ACHN (cell line): ENCODE data around the gene LPCAT1.

Experiments
- DNase-seq: peaks from one replicate; pipeline ENCODE4 v3.0.0-alpha.2; 2015
- in situ Hi-C: cut with HindIII; loops from 2 replicates; pipeline ENCODE4 v1.10.0; 2017; ENCODE audit warnings: low sequenced_read_pairs, low pct_ligation_motif_present, low pct_unique_long_range_greater_than_20kb

The LPCAT1 gene

GRCh38 chr5:1489754-1490153, 34.0 kb downstream of the LPCAT1 start:
- in situ Hi-C loops, result no loop called here
- no peak for DNase-seq

- in situ Hi-C loops, result no loop called here
- peak; percentile 5 for DNase-seq
Observed at GRCh38 chr5:1488882-1489680, 34.7 kb downstream of the LPCAT1 start.

GRCh38 chr5:1487079-1487764, 36.5 kb downstream of the LPCAT1 start:
- DNase-seq, result no peak
- in situ Hi-C loops, result no loop called here

GRCh38 chr5:1486271-1486670, 37.5 kb downstream of the LPCAT1 start:
- DNase-seq, result no peak
- in situ Hi-C loops, result no loop called here

GRCh38 chr5:1485579-1486118, 38.1 kb downstream of the LPCAT1 start:
- no peak for DNase-seq
- in situ Hi-C loops, result no loop called here

- in situ Hi-C loops, result no loop called here
- no peak for DNase-seq
Observed at GRCh38 chr5:1484730-1485578, 38.8 kb downstream of the LPCAT1 start.

GRCh38 chr5:1483856-1484729, 39.7 kb downstream of the LPCAT1 start:
- in situ Hi-C loops, result no loop called here
- DNase-seq, result no peak

- in situ Hi-C loops, result no loop called here
- no peak for DNase-seq
Observed at GRCh38 chr5:1483064-1483463, 40.7 kb downstream of the LPCAT1 start.

- in situ Hi-C loops, result no loop called here
- DNase-seq, result no peak
Observed at GRCh38 chr5:1481959-1482331, 41.8 kb downstream of the LPCAT1 start.

- in situ Hi-C loops, result no loop called here
- DNase-seq, result no peak
Observed at GRCh38 chr5:1481266-1481958, 42.3 kb downstream of the LPCAT1 start.

- no peak for DNase-seq
- in situ Hi-C loops, result no loop called here
Observed at GRCh38 chr5:1480806-1481205, 43.0 kb downstream of the LPCAT1 start.

GRCh38 chr5:1480217-1480616, 43.5 kb downstream of the LPCAT1 start:
- in situ Hi-C loops, result no loop called here
- no peak for DNase-seq

GRCh38 chr5:1479581-1480188, 44.1 kb downstream of the LPCAT1 start:
- DNase-seq, result peak; percentile 23
- in situ Hi-C loops, result no loop called here

- in situ Hi-C loops, result no loop called here
- DNase-seq, result no peak
Observed at GRCh38 chr5:1479066-1479465, 44.7 kb downstream of the LPCAT1 start.

GRCh38 chr5:1478271-1479035, 45.3 kb downstream of the LPCAT1 start:
- in situ Hi-C loops, result no loop called here
- no peak for DNase-seq

GRCh38 chr5:1477341-1477740, 46.4 kb downstream of the LPCAT1 start:
- in situ Hi-C loops, result no loop called here
- no peak for DNase-seq

GRCh38 chr5:1476967-1477310, 46.8 kb downstream of the LPCAT1 start:
- in situ Hi-C loops, result no loop called here

More at GRCh38 chr5:1476967-1477310, 46.8 kb downstream of the LPCAT1 start:
- no peak for DNase-seq
